NCI-H146 treated with DMSO at 0.1 percent for 48 hours (cell line): ENCODE measurements around the gene TRMT112.

Experiments
- DNase-seq: peaks from one replicate; lab custom pipeline; 2025; ENCODE audit not compliant: unreplicated experiment; lab: John Stamatoyannopoulos, UW

Gene TRMT112

GRCh38 chr11:64294774-64295173 is 22.6 kb downstream of the TRMT112 start:
- no peak for DNase-seq

DNA sequence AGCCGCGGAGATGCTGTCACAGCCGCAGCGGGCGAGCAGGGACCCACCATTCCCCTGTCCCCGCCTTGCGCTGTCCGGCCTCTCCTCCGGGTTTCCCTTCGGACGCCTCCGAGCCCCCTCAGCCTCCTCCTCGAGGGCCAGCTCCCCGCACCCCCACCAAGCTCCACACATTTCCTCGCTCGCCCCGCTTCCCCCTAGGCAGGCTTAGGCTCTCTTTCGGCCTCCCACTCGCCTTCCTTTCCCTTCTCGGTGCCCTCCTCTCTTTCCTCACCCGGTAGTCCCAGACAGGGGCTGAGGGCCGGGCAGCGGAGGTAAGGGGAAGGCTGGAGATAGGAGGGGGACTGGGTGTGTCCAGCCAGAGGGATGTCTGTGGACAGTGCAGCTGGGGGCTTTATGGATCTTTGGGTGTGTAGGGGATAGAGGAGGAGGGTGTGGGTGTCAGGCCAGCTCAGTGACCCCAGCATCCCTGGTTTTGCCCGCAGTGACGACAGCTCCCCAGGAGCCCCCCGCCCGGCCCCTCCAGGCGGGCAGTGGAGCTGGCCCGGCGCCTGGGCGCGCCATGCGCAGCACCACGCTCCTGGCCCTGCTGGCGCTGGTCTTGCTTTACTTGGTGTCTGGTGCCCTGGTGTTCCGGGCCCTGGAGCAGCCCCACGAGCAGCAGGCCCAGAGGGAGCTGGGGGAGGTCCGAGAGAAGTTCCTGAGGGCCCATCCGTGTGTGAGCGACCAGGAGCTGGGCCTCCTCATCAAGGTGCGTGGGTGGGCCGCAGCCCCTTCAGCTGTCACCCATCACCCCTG is 24.7 kb downstream of the TRMT112 start:
- DNase-seq, result no peak

DNA sequence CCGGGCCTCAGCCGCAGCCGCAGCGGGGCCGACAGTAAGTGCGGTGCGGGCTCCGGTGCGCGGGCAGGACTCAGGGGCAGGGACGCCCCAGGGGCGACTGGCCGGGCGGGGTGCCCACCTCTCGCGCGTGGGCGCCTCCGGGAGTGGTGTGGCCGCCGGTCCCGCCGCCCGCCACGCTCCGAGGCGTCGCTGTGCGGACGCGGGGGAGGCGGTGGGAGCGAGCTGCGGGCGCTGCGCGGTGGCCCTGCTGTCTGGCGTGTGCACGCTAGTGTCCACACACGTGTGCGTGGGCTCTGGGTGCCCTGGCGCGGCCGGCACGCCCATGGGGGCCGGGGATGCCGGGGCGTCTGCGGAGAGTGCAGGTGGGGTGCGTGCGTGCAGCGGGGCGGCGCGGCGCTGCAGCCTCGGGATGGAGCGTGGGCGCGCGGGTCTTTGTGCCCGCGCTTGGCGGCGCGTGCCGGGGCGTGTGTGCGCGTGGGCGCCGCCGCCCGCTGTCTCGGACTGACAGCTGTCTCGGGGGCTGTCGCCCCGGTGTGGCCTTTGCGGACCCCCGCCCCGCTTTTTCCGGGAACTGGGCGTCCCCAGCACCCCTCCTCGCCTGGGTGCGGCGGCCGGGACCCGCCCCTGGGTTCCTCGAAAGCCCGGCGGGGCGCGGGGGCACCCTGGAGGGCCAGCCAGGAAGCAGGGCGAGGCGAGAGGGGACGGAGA is 25.5 kb downstream of the TRMT112 start:
- no peak for DNase-seq

- DNase-seq, result no peak
Observed at GRCh38 chr11:64291262-64291751, 26.1 kb downstream of the TRMT112 start, which contains the start of gene KCNK4. TSS of gene KCNK4 (plus strand) at chr11:64291302. CDS start at chr11:64293019, 1,717 bp downstream.

GRCh38 chr11:64290352-64291261 is 26.8 kb downstream of the TRMT112 start:
- no peak for DNase-seq

DNA sequence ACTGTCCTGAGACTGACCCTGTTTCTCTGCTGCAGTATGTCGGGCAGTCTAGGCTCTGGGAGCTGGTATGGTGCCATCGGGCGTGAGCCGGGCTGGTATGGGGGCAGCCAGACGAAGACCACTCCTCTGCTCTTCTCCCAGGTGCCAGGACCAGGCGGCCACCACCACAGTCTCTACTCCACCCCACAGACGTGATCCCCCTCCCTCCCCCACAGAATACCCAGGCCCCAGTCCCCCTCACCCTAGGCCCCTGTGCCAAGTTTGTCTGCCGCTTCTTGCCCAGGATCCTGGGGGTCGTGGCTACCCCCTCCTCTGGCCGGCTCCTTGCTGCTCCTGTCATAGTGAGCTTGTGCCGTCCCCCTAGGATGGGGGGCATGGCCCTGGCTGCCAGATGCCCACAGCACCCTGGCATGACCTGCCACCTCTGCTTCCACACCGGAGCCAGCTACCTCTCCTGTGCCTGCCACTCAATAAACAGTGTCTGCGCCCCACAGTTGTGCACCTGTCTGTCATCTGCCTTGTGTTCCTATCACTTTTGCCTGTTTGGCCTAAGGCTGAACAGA is 28.3 kb downstream of the TRMT112 start:
- no peak for DNase-seq

- no peak for DNase-seq
Observed at GRCh38 chr11:64288353-64288750, 29.0 kb downstream of the TRMT112 start.

DNA sequence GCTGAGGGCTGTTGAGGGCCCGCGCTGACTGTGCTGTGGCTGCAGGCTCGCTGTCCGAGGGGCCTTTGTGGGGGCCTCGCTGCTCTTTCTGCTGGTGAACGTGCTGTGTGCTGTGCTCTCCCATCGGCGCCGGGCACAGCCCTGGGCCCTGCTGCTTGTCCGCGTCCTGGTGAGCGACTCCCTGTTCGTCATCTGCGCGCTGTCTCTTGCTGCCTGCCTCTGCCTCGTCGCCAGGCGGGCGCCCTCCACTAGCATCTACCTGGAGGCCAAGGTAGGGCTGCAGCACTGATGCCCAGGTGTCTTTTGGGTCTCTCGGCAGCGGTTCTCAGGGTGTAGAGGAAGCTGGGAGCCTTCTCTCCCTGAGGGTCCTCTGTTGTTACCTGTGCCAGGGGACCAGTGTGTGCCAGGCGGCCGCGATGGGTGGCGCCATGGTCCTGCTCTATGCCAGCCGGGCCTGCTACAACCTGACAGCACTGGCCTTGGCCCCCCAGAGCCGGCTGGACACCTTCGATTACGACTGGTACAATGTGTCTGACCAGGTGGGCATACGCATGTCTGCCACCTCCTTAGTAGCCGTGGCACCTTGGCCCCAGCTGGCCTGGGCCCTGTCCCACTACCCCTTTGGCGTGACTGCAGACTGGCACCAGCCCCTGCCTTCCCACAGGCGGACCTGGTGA is 29.5 kb downstream of the TRMT112 start:
- DNase-seq, result no peak

DNA sequence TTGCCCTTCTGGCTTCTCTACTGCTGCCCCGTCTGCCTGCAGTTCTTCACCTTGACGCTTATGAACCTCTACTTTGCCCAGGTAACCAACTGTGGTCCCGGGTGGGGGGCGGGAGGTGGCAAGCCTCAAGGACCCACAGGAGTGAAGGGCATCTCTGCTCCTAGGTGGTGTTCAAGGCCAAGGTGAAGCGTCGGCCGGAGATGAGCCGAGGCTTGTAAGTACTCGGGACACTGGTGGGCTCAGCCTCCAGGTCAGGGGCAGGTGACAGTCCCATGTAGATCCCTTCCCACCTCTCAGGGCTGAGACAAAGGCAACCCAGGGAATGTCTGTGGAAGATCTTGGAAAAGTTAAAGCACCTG is 30.6 kb downstream of the TRMT112 start:
- DNase-seq, result no peak

GRCh38 chr11:64285885-64286800 is 31.2 kb downstream of the TRMT112 start:
- DNase-seq, result peak; percentile 31

DNA sequence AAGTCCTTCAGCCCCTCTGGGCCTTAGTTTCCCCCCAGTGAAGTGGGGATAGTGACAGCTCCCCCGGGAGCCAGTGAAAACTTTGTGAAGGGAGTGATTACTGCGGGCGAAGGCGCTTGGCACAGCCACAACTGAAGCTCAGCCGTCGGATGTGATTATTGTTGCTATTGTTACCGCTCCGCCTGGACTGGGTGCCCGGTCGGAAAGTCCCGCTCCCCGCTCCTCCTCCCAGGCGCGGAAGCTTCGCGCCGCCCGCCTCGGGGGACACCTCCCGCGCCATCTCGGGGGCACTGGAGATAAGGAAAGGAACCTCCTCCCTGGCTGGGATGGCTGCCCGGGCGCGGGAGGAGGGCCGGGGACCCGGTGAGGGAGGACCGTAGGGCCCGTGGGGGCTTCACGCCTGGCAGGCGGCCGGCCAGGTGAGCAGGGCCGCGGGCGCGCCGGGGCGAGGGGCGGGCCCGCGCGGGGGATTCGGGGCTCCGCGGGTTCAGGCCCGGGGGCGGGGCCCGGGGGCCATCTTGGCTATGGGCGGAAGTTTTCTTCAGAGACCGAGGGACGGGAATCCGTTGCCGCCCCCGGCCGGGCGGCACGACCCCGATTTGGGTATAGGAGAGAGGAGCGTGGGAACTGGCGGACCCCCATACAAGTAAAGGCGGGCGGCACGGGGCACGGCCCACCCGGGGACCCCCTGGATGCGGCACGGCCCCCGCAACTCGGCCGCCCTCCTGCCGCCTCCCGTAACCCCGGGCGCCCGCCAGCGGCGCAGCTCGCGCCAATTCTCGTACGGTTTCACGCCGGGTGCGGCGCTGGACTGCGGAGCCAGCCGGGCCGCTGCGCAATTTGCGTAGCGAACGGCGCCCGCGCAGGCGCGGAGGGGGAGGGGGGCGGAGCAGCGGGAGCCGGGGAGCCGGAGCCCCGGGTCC is 32.1 kb downstream of the TRMT112 start, which contains the start of gene GPR137:
TSS of gene GPR137 (plus strand) at position 887 of the 923 bp plus-strand sequence. CDS start 677 bp downstream, outside the sequence.
- peak; percentile 47 for DNase-seq

- DNase-seq, result peak; percentile 88
Observed at GRCh38 chr11:64284048-64284961, 33.1 kb downstream of the TRMT112 start, which contains the start of gene BAD. TSS of gene BAD (minus strand) at chr11:64284665. CDS start at chr11:64284368, 297 bp downstream.

GRCh38 chr11:64283092-64283491 is 34.3 kb downstream of the TRMT112 start:
- no peak for DNase-seq

DNA sequence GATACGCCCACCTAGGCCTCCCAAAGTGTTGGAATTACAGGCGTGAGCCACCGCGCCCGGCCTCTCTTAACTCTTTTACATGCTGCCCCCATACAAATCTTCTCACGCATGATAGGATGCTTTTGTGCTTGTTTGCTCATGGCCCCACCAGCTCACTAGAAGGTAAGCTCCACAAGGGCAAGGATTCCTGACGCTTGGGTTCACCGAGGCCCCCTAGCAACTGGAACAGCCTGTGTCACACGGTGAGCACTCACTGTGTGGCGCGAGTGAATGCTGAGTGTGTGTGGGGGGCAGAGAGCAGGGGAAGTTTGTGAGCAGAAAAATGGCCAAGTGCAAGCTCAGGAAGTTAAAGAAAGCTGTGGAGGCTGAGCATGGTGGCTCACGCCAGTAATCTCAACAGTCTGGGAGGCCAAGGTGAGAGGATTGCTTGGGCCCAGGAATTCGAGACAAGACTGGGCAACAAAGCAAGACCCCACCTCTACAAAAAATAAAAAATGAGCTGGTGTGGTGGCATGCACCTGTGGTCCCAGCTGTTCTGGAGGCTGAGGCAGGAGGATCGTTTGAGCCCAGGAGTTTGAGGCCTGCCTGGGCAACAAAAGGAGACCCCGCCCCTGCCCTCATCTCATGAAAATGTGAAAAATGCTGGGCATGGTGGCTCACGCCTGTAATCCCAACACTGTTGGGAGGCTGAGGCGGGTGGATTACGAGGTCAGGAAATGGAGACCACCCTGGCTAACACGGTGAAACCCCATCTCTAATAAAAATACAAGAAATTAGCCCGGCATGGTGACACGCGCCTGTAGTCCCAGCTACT is 35.2 kb downstream of the TRMT112 start:
- DNase-seq, result no peak

GRCh38 chr11:64278576-64279190 is 38.7 kb downstream of the TRMT112 start:
- no peak for DNase-seq
